IMR-90 (cell line): ENCODE data around the gene GFAP. TPM values are rescaled to one million over a fixed set of nuclear protein-coding genes. Genes with fewer than 3 reads are reported as not detected.
A peak's percentile ranks its signal among the peaks of the same experiment; 100 is the strongest.

Experiments
- ATAC-seq: fragments of 200-7000 bp; cut with Tn5 transposase; 2 replicates; pipeline ENCODE4 v1.9.1; 2020; ENCODE audit warnings: low read depth, mild to moderate bottlenecking, moderate library complexity
- BruUV-seq: library from RNA; stranded (reverse); fragments of 400-500 nt; replicated peaks from 2 replicates; lab custom pipeline; 2021; lab: Mats Ljungman, UMichigan
- CTCF ChIA-PET: fragments of 300-600 bp; formaldehyde crosslinking; extraction: SDS; loops from one replicate; lab custom pipeline; 2021; ENCODE audit warnings: antibody characterized with exemption; lab: Yijun Ruan, JAX
- POLR2A ChIA-PET: fragments of 300-600 bp; sonication (Branson Sonifier 250); formaldehyde crosslinking; loops from one replicate; lab custom pipeline; 2022; ENCODE audit warnings: antibody characterized with exemption; ENCODE audit not compliant: unreplicated experiment; lab: Charles Lee
- DNase-seq: peaks from one replicate; pipeline ENCODE4 v3.0.0; 2013
- H2AFZ ChIP-seq: replicated peaks from 2 replicates; pipeline ENCODE3; 2013; ENCODE audit warnings: low read length, mild to moderate bottlenecking; ENCODE audit not compliant: poor library complexity
- H2AK5ac ChIP-seq: 2 replicates; pipeline ENCODE4 v1.6.1; 2013; ENCODE audit warnings: low read depth, low read length, inconsistent platforms
- H2AK9ac ChIP-seq: replicated peaks from 2 replicates; pipeline ENCODE3; 2013; ENCODE audit warnings: mild to moderate bottlenecking, low read depth, low read length, moderate library complexity; ENCODE audit not compliant: poor library complexity
- H2BK120ac ChIP-seq: 2 replicates; pipeline ENCODE4 v1.6.1; 2013; ENCODE audit warnings: low read depth, low read length, inconsistent platforms
- H2BK15ac ChIP-seq: 3 replicates; pipeline ENCODE4 v1.6.1; 2013; ENCODE audit warnings: low read depth, low read length, inconsistent platforms
- H2BK20ac ChIP-seq: 2 replicates; pipeline ENCODE4 v1.6.1; 2013; ENCODE audit warnings: low read depth, mild to moderate bottlenecking, inconsistent platforms, low read length, moderate library complexity
- H2BK5ac ChIP-seq: 2 replicates; pipeline ENCODE4 v1.6.1; 2013; ENCODE audit warnings: mild to moderate bottlenecking, low read depth, low read length, inconsistent platforms; ENCODE audit not compliant: poor library complexity, severe bottlenecking
- H3K14ac ChIP-seq: replicated peaks from 2 replicates; pipeline ENCODE4 v1.6.1; 2013; ENCODE audit warnings: low read depth, low read length, inconsistent platforms
- H3K18ac ChIP-seq: 2 replicates; pipeline ENCODE4 v1.6.1; 2013; ENCODE audit warnings: low read depth, low read length, control low read depth
- H3K23ac ChIP-seq: 2 replicates; pipeline ENCODE4 v1.6.1; 2013; ENCODE audit warnings: low read depth, low read length, inconsistent platforms
- H3K27ac ChIP-seq: 2 replicates; pipeline ENCODE4 v1.5.1; 2013; ENCODE audit warnings: mild to moderate bottlenecking, control low read depth, low read length; ENCODE audit not compliant: insufficient read depth
- H3K27me3 ChIP-seq: 2 replicates; pipeline ENCODE4 v1.6.1; 2013; ENCODE audit warnings: low read length; ENCODE audit not compliant: control insufficient read depth, insufficient read depth
- H3K36me3 ChIP-seq: 2 replicates; pipeline ENCODE4 v1.6.1; 2013; ENCODE audit warnings: low read length, mixed read lengths; ENCODE audit not compliant: control insufficient read depth, insufficient read depth
- H3K4ac ChIP-seq: 2 replicates; pipeline ENCODE4 v1.6.1; 2013; ENCODE audit warnings: low read depth, low read length, inconsistent platforms
- H3K4me1 ChIP-seq: 2 replicates; pipeline ENCODE4 v1.6.1; 2013; ENCODE audit warnings: low read length, mixed read lengths; ENCODE audit not compliant: control insufficient read depth, insufficient read depth
- H3K4me2 ChIP-seq: 2 replicates; pipeline ENCODE4 v1.6.1; 2013; ENCODE audit warnings: low read depth, mild to moderate bottlenecking, control low read depth, low read length, moderate library complexity
- H3K4me3 ChIP-seq: 2 replicates; pipeline ENCODE4 v1.5.1; 2013; ENCODE audit warnings: low read depth, mild to moderate bottlenecking, control low read depth, low read length, moderate library complexity; ENCODE audit not compliant: insufficient read depth
- H3K56ac ChIP-seq: 2 replicates; pipeline ENCODE4 v1.6.1; 2013; ENCODE audit warnings: low read length, inconsistent platforms; ENCODE audit not compliant: insufficient read depth; ENCODE audit errors: extremely low read depth
- H3K79me1 ChIP-seq, 2 experiments: 2 replicates each; pipeline ENCODE4 v1.6.1; 2013; ENCODE audit warnings: low read length in 2 of 2, inconsistent platforms in 1 of 2, low read depth in 1 of 2
- H3K9ac ChIP-seq: 2 replicates; pipeline ENCODE4 v1.6.1; 2013; ENCODE audit warnings: low read depth, low read length, control low read depth
- H3K9me1 ChIP-seq: 2 replicates; pipeline ENCODE4 v1.6.1; 2013; ENCODE audit warnings: low read length, inconsistent platforms; ENCODE audit not compliant: insufficient read depth
- H3K9me3 ChIP-seq: 2 replicates; pipeline ENCODE4 v1.6.1; 2013; ENCODE audit warnings: low read length; ENCODE audit not compliant: control insufficient read depth, insufficient read depth
- H4K20me1 ChIP-seq: 2 replicates; pipeline ENCODE4 v1.6.1; 2013; ENCODE audit warnings: low read length, inconsistent platforms; ENCODE audit not compliant: insufficient read depth
- H4K5ac ChIP-seq: 2 replicates; pipeline ENCODE4 v1.6.1; 2013; ENCODE audit warnings: mild to moderate bottlenecking, low read depth, low read length, control low read depth
- H4K8ac ChIP-seq, 2 experiments: 2 replicates each; pipeline ENCODE4 v1.6.1; 2013; ENCODE audit warnings: low read depth in 2 of 2, low read length in 2 of 2, control low read depth in 1 of 2, inconsistent platforms in 1 of 2
- H4K91ac ChIP-seq: 2 replicates; pipeline ENCODE4 v1.6.1; 2013; ENCODE audit warnings: low read depth, low read length, inconsistent platforms; ENCODE audit not compliant: insufficient read depth
- BHLHE40 ChIP-seq: fragments of 150-350 bp; IDR thresholded peaks from 2 replicates; pipeline ENCODE4 v1.6.1; 2016; ENCODE audit warnings: mild to moderate bottlenecking, low read depth, low read length
- CEBPB ChIP-seq: IDR thresholded peaks from 2 replicates; pipeline ENCODE4 v1.6.1; 2012; ENCODE audit warnings: low read depth, low read length, improper control_type of control experiment
- CHD1 ChIP-seq: IDR thresholded peaks from 2 replicates; pipeline ENCODE4 v1.6.1; 2012; ENCODE audit warnings: low read depth, low read length, improper control_type of control experiment
- CTCF ChIP-seq: conservative IDR thresholded peaks from 2 replicates; pipeline ENCODE4 v1.5.1; 2012; ENCODE audit warnings: mild to moderate bottlenecking, low read depth, low read length, improper control_type of control experiment
- FOS ChIP-seq: fragments of 150-350 bp; IDR thresholded peaks from 2 replicates; pipeline ENCODE4 v1.6.1; 2016; ENCODE audit warnings: low read depth, low read length
- MAFK ChIP-seq: IDR thresholded peaks from 2 replicates; pipeline ENCODE4 v1.6.1; 2012; ENCODE audit warnings: low read depth, low read length, improper control_type of control experiment
- MAZ ChIP-seq: IDR thresholded peaks from 2 replicates; pipeline ENCODE4 v1.6.1; 2012; ENCODE audit warnings: low read depth, mild to moderate bottlenecking, low read length, improper control_type of control experiment, moderate library complexity, borderline replicate concordance
- MXI1 ChIP-seq: IDR thresholded peaks from 2 replicates; pipeline ENCODE4 v1.6.1; 2012; ENCODE audit warnings: low read depth, mild to moderate bottlenecking, low read length, moderate library complexity, borderline replicate concordance
- NFE2L2 ChIP-seq: fragments of 150-350 bp; IDR thresholded peaks from 2 replicates; pipeline ENCODE4 v1.6.1; 2016; ENCODE audit warnings: low read depth, mild to moderate bottlenecking, low read length
- POLR2A ChIP-seq: IDR thresholded peaks from 2 replicates; pipeline ENCODE4 v1.6.1; 2012; ENCODE audit warnings: mild to moderate bottlenecking, low read depth, low read length
- RAD21 ChIP-seq: IDR thresholded peaks from 2 replicates; pipeline ENCODE4 v1.6.1; 2012; ENCODE audit warnings: low read length, improper control_type of control experiment
- RCOR1 ChIP-seq: IDR thresholded peaks from 2 replicates; pipeline ENCODE4 v1.6.1; 2012; ENCODE audit warnings: mild to moderate bottlenecking, low read length, improper control_type of control experiment; ENCODE audit not compliant: insufficient replicate concordance
- RFX5 ChIP-seq: IDR thresholded peaks from 2 replicates; pipeline ENCODE4 v1.8.0; 2012; ENCODE audit warnings: low read depth, mild to moderate bottlenecking, low read length, moderate library complexity
- WGBS, 2 experiments: methylation state at CpG; one replicate each; pipeline versions ENCODE4 v1.1.5 to v1.1.7; 2013; ENCODE audit warnings: missing lambda C conversion rate in 2 of 2; ENCODE audit not compliant: insufficient read length in 1 of 2; ENCODE audit errors: extremely low coverage in 2 of 2; 5-methylcytosine and 5-hydroxymethylcytosine counted together
- dilution Hi-C: fragments of 300-500 bp; cut with HindIII; formaldehyde crosslinking; loops from one replicate; pipeline ENCODE4 v1.14.3; 2018; ENCODE audit warnings: low sequenced_read_pairs; ENCODE audit not compliant: unreplicated experiment
- in situ Hi-C: fragments of 300-500 bp; cut with MboI; formaldehyde crosslinking; loops from 3 replicates; pipeline ENCODE4 v1.14.3; 2019; ENCODE audit warnings: low sequenced_read_pairs, inconsistent platforms, mixed read lengths
- intact Hi-C: fragments of 100-400 bp; cut with micrococcal nuclease; formaldehyde crosslinking; loops from 2 replicates; pipeline ENCODE4 v1.10.0; 2022
- polyA plus RNA-seq, 3 experiments: library from polyadenylated mRNA; depleted of rRNA; stranded (reverse); fragments of >200 nt; gene quantifications; 2 replicates each; pipeline ENCODE4 v1.2.3, GENCODE V29; 2012; ENCODE audit warnings: low replicate concordance in 1 of 3
- total RNA-seq: library from RNA; depleted of rRNA; stranded (reverse); fragments of >200 nt; gene quantifications from 2 replicates; pipeline ENCODE4 v1.2.3, GENCODE V29; 2012
- TF ChIP-seq, protein P1 (sequence below): fragments of 150-350 bp; IDR thresholded peaks from 2 replicates; pipeline ENCODE4 v1.6.1; 2017; ENCODE audit warnings: mild to moderate bottlenecking, antibody characterized with exemption, low read length, low read depth
- TF ChIP-seq, protein P2 (sequence below): fragments of 150-350 bp; IDR thresholded peaks from 2 replicates; pipeline ENCODE4 v1.6.1; 2016; ENCODE audit warnings: low read depth, mild to moderate bottlenecking, low read length, moderate library complexity, borderline replicate concordance

GFAP gene
- total and polyA plus RNA-seq, 2 of the 4 experiments (the other 2 are of a cell fraction), result 0.18 to 0.19 TPM

- H2AK5ac ChIP-seq, result no peak overlapping the region
- no peaks in the 10 kb centered on the region; the same call in 1 of the 2 replicates for H4K20me1 ChIP-seq
- ChIA-PET CTCF (no interaction called here), POLR2A (no interaction called here)
- H3K14ac ChIP-seq, result no peak overlapping the region
- peak overlapping the region; percentile 70 for H2AK9ac ChIP-seq
- no peaks in the 10 kb centered on the region for H3K27me3 ChIP-seq
- no peak overlapping the region for H3K9ac ChIP-seq
- dilution Hi-C loops, result no loop called here
- DNase-seq, result no peak
- BruUV-seq, result no TSS peak
- H2BK15ac ChIP-seq, result no peak overlapping the region
- in situ Hi-C loops, result no loop called here
- H3K4me3 ChIP-seq, result no peak overlapping the region
- H4K8ac ChIP-seq, result no peak overlapping the region
- no peak overlapping the region for H4K91ac ChIP-seq
- no peak overlapping the region for H3K56ac ChIP-seq
- no peak for ATAC-seq
- H3K9me3 ChIP-seq, result no peaks in the 10 kb centered on the region
- no peak overlapping the region for H2BK20ac ChIP-seq
- H2BK5ac ChIP-seq, result no peak overlapping the region
- no peak overlapping the region for H4K5ac ChIP-seq
- H2AFZ ChIP-seq, result peak overlapping the region; percentile 51
- no peak overlapping the region for H3K4me2 ChIP-seq
- H3K27ac ChIP-seq, result no peak overlapping the region
- H3K4me1 ChIP-seq, result no peaks in the 10 kb centered on the region
- intact Hi-C loops, result no loop called here
- H3K9me1 ChIP-seq, result no peaks in the 10 kb centered on the region; the same call in 1 of the 2 replicates
- no peak overlapping the region for H3K4ac ChIP-seq
- 96% methylated on average over 22 of the region's 34 CpGs; no CpG with 5 or more reads in 1 of the 2 experiments for whole genome bisulfite sequencing, 2 experiments
- peaks cover 19 to 31% of the 10 kb centered on the region in 2 experiments for H3K79me1 ChIP-seq
- H2BK120ac ChIP-seq, result no peak overlapping the region
- no peak overlapping the region for H3K23ac ChIP-seq
- no peak overlapping the region for H3K18ac ChIP-seq
- peaks cover 2% of the 10 kb centered on the region; the same call in 1 of the 2 replicates for H3K36me3 ChIP-seq
- TF ChIP-seq POLR2A (no peak), RAD21 (no peak), MAZ (no peak), CTCF (no peak), CHD1 (no peak), NFE2L2 (no peak), MXI1 (no peak), BHLHE40 (no peak), MAFK (no peak), CEBPB (no peak), RCOR1 (no peak), FOS (no peak), RFX5 (no peak)
- TF ChIP-seq, protein P1, sequence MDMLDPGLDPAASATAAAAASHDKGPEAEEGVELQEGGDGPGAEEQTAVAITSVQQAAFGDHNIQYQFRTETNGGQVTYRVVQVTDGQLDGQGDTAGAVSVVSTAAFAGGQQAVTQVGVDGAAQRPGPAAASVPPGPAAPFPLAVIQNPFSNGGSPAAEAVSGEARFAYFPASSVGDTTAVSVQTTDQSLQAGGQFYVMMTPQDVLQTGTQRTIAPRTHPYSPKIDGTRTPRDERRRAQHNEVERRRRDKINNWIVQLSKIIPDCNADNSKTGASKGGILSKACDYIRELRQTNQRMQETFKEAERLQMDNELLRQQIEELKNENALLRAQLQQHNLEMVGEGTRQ, result no peak
- TF ChIP-seq, protein P2, sequence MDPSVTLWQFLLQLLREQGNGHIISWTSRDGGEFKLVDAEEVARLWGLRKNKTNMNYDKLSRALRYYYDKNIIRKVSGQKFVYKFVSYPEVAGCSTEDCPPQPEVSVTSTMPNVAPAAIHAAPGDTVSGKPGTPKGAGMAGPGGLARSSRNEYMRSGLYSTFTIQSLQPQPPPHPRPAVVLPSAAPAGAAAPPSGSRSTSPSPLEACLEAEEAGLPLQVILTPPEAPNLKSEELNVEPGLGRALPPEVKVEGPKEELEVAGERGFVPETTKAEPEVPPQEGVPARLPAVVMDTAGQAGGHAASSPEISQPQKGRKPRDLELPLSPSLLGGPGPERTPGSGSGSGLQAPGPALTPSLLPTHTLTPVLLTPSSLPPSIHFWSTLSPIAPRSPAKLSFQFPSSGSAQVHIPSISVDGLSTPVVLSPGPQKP, result no peak
These were observed 18.8 kb upstream of the GFAP start for GRCh38 chr17:44933824-44934744.
